Measurements from ENCODE around the gene PPA1.
"Not testable (repeated sequence)": the region's sequence is repeated elsewhere in the genome, so short reads cannot be mapped to it uniquely, and the experiment has no call there.

The PPA1 gene

DNA sequence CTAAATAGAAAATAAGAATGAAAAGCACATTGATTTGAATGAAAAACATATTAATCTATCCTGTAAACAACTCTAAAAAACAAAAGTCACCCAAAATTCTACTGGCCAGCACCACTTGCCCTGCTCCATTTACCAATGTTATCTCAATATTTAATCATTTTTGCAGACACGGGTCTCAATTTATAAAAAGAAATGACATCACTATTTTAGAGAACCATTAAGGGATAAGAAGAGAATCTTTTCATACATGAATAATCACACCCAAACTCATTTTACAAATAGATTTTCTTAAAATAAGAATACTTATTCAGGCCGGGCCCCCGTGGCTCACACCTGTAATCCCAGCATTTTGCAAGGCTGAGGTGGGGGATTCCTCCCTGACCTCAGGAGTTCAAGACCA lies 66.8 kb downstream of the PPA1 start:
- no peak for ATAC-seq

DNA sequence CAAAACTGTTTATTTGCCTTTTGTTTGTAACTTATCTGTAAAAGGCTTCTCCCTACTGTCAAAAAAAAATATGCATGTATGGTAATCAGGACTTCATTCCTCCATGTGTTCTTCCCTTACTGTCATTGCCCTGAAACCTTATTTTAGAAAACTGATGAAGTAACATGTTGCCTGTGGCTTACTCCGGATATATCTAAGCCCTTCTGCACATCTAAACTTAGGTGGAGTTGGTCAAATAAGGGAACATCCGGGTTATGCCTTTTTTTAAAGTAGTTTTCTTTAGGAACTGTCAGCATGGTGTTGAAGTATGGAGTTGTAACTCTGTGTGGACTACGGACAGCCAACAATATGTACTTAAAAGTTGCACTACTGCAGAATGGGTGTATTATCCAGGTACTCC lies 69.1 kb downstream of the PPA1 start:
- ATAC-seq: no peak

DNA sequence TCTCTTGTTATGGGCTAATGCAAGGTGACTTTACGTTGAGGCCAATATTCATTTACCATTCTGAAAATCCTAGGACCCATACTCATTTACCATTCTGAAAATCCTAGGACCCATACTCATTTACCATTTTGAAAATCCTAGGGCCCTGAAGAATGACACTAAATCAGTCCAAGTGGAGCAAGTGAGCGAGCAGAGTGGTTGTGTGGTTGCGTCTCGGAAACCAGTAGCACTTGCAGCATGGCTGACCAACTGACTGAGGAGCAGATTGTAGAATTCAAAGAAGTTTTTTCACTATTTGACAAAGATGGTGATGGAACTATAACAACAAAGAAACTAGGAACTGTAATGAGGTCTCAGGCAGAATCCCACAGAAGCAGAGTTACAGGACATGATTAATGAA lies 69.8 kb downstream of the PPA1 start:
- ATAC-seq: no peak

DNA sequence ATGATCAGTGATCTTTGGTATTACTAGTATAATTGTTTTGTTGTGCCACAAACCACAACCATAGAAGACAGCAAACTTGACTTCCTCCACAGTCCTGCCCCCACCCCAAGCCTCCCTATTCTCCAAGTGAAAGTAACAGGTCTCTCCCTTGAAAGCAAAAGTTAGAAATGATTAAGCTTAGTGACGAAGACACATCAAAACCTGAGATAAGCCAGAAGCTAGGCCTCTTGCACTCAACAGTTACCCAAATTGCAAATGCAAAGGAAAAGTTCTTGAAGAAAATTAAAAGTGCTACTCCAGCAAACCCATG lies 70.4 kb downstream of the PPA1 start:
- ATAC-seq: peak; percentile 93 to 94

DNA sequence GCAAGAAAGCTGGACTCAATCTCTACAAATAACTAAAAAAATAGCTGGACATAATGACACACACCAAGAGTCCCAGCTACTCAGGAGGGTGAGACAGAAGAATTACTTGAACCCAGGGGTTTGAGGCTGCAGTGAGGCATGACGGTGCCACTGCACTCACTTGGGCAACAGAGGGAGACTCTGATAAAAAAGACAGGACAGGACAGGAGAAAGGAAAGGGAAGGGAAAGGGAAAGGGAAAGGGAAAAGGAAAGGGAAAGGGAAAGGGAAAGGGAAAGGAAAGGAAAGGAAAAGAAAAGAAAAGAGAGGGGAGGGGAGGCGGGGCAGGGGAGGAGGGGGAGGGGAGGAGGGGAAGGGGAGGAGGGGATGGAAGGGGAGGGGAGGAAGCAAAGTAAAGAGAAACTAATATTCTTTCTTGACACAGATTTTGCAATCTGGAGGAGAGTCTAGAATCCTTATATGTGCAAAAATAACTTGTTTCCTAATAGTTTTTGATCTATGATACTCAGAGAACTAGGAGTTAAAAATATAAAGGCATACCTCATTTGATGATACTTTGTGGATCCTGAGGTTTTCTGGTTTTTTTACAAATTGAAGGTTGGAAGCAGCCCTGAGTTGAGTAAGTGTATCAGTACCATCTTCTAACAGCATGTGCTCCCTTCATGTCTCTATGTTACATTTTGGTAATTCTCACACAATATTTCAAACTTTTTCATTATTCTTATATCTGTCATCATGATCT lies 70.9 kb downstream of the PPA1 start:
- ATAC-seq: peak in 1 of 2 donors; percentile 59

DNA sequence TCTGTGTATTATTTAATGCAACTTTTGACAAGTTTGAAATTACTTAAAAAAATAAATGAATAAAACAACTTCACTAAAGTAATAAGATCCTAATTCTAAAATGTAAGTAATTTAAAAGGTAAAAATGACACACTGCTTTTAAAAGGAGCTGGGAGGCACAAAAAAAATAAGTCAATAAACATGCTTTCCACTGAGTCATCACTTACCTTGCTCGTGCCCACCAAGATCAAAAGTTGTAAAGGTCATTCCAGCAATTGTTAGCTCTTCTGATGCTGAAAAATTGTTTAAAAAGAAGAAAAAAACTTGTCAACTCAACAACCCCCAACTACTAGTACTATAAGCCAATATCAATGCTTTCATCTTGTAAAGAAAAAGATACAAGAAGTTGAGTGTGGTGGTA lies 72.4 kb downstream of the PPA1 start:
- no peak for ATAC-seq

DNA sequence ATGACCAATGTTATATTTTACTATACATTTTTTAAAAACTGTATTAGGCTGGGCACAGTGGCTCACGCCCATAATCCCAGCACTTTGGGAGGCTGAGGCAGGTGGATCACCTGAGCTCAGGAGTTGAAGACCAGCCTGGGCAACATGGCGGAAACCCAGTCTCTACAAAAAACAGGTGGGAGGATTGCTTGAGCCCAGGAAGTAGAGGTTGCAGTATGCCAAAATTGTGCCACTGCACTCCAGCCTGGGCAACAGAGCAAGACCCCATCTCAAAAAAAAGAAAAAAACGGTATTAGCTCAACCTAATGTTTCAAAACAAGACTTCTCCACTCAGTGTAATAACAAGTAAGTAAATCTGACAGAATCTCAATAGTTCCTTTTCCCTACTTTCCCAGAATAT lies 73.9 kb downstream of the PPA1 start:
- not testable (repeated sequence) for ATAC-seq

DNA sequence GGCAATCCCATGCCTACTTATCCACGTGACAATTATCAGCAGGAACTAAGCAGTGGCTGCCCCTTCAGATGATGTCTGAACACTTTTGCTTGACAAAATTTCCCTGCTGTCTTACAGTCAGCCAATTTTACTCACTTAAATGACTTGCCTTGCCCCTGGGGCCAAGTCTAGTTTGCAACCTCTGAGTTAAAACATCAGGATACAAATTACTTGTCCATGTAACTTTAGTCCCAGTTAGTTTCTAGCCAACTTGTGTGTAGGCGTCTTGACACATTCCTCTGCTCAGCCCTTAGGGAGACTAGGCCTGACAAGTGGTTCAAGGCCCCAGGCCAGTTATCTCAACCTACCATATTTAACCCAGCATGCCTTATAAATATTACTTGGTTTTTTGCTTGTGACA lies 75.1 kb downstream of the PPA1 start:
- ATAC-seq: no peak

DNA sequence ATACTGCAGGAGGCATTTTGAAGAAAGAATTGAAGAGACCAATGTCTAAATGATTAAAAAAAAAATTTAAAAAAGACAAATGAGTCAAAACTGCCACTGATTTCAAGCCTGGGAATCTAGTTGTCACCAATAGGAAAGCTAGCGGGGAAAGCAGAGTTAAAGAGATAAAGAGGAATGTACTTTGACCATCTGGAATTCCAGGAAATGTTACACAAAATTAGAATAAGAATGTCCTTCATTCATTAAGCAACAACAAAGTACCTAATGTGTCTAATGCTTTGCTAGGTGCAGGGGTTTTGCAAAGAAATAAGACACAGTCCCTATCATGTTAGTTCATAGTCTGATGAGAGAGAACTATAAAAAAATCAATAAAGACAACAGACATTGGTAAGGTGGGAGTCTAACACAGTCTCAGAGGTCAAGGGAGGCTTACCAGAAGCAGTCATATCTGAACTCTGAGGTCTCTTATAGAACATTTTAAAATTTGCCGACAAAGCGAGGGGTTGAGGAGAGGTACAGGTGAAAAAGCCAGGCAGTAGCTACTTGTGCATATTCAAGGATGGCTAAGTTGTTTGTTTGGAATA lies 77.9 kb downstream of the PPA1 start:
- ATAC-seq: no peak
